DMS53 (cell line): ENCODE results near the gene BOC.

Experiments
- DNase-seq: peaks from one replicate; lab custom pipeline; 2025; lab: John Stamatoyannopoulos, UW

The BOC gene

DNA sequence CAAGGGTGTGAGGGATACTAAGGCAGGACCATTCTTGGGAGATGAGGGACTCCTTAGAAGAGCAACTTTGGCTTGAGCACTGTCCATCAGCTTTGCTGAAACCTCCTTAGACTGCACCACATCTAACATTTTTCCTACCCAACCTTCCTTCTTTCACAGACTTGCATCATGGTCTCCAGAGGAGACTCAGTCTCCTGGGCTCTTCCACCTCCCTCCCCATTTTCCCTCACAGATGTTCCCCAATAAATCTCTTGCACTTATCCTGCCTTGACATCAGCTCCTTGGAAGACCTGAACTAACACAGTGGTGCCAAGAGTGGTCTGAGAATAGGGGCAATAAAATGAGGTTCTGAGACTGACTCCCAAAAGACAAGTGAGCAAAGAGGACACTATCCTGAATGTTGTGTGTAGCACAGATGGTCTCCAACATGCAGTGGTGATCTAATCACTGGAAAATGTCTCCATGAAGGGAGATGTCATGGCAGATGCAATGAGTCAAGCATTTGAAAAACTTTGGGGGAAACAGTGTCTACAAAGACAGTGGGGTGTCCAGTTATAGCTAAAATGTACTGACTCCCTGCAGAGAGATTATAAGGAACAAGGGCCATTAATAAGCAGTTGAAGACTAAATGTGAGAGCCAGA, 26.0 kb upstream of the BOC start:
- DNase-seq: no peak

GRCh38 chr3:113186566-113186965, 24.8 kb upstream of the BOC start:
- no peak for DNase-seq

DNA sequence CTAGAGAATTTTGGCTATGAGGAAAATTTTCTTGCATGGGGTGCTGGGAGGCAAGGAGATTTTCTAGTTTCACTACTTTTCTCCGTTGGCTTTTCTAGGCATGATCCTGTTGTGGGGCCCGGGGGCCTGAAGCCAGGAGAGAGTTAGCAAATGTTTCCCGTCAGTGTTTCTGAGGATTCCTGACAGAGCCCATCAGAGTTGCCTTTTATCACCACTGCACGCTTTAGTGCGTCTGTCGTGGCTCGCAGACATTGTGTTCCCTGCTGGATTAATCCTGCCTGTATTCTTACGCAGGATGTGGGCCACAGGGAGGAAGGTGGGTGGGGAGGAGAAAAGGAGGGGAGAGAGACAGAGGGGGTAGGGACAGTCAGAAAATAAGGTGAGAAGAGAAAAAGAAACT, 18.1 kb upstream of the BOC start:
- DNase-seq: no peak

DNA sequence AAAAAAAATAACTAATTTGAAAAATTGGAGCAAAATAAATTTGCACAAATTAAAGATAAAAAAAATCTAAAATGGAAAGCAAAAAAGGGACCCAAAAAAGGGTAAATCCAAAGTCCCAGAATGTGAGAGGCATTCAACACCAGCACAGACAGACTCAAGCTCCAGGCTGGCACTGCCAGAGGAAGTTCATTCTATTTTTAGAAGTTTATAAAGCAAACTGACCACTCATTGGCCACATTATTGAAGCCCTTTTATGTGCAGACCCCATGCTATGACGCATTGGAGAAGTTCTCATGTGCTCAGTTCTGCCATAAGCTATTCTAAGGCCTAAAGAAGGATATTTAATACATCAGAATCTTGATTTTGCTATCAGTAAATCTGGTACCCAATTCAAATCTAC, 17.6 kb upstream of the BOC start:
- no peak for DNase-seq

DNA sequence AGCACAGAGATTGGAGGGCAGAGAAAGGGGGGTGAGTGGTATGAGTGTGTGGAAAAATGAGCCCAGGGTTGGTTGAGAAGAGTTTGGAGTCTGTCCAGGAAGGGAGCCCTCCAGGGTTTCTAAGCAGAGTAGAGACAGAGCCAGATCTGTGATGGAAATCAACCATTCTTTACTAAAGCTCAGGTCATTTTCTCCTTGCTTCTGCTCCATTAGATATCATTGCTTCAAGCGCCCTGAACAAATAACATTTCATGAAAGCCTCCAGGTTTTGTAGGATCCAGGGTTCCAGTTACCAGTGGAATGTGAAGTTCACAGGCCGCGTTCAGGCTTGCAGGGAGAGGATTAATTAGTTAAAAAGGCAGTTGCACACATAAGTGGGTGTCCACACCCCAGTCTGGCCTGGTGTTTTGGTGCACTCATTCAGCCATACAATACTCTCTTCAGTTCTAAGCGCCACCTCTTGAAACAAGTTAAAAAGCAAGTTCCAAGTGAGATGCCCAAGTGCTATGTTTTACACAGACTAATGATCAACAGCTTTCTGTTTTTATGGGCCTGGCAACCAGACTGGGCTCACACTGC, 16.4 kb upstream of the BOC start:
- no peak for DNase-seq

DNA sequence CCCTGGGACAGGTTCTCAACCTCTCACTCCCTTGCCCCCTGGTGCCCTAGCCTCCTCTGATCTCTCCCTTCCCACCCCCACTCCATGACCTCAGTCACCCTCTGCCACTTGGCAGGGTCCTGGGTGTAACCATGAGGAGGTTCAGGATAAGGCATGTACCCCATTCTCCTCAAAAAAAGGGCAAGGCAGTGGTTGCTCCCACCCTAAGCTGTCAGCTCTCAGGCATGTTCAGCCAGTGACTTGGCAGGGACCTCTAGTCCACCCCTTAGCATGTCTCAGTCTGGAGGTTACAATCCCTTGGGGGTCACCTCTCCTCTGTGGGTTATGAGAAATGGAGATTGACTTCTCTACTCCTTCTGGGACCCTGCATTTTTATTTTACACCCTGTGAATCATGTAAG, 11.0 kb upstream of the BOC start:
- DNase-seq: no peak

GRCh38 chr3:113200946-113201345, 10.4 kb upstream of the BOC start:
- no peak for DNase-seq

GRCh38 chr3:113204371-113204770, 7.0 kb upstream of the BOC start:
- no peak for DNase-seq

- DNase-seq: no peak
Measured at GRCh38 chr3:113205481-113205880, 5.9 kb upstream of the BOC start.

- peak; percentile 7 for DNase-seq
Measured at GRCh38 chr3:113210604-113211329, 590 bp upstream of the BOC start.

- DNase-seq: peak; percentile 34
Measured at GRCh38 chr3:113212150-113212843, 940 bp downstream of the BOC start.

DNA sequence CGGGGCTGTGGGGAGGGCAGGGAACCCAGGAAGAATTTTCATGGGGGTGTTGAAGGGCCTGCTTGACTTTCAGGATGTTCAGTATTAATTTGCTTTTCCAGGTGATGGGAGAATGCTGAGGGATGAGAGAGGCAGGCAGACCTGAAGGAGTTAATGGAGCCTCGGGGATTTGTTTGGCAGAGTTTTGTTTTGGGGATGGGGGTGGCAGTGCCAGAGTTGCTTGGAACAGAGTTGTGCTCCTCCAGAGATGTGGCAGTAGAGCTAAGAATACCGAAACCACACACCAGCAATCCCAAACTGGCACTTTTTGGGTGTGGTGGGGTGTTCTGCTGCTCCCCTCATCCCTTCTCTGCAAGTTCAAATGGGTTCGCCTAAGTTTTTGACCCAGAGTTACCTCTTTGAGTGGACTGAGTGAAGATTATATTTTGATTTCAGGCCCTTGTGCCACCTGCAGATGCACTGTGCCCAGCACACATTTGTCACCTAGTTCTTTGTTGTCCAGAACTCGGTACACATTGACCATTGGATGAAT, 1.6 kb downstream of the BOC start:
- DNase-seq: no peak

GRCh38 chr3:113213896-113214587, 2.7 kb downstream of the BOC start:
- DNase-seq: no peak

GRCh38 chr3:113214917-113215595, 3.7 kb downstream of the BOC start:
- DNase-seq: no peak

DNA sequence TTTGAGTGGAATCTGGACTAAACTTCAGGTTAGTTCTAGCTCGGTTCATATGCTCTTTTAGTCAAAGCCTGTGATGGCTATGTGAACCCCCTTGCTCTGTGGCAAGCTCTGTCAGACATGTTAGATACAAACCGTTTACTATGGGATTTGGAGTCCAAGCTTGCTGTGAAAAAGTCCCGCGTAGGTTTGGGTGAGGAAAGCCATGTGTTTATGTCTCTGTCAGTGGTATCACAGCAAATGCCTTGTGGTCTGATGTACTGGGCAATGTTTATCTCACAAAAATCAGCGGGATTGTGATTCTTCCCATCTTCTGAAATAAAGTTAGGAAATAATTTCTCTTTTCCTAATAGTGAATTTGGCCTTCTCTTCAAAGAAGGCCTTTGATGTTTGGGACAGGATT, 5.0 kb downstream of the BOC start:
- DNase-seq: no peak

DNA sequence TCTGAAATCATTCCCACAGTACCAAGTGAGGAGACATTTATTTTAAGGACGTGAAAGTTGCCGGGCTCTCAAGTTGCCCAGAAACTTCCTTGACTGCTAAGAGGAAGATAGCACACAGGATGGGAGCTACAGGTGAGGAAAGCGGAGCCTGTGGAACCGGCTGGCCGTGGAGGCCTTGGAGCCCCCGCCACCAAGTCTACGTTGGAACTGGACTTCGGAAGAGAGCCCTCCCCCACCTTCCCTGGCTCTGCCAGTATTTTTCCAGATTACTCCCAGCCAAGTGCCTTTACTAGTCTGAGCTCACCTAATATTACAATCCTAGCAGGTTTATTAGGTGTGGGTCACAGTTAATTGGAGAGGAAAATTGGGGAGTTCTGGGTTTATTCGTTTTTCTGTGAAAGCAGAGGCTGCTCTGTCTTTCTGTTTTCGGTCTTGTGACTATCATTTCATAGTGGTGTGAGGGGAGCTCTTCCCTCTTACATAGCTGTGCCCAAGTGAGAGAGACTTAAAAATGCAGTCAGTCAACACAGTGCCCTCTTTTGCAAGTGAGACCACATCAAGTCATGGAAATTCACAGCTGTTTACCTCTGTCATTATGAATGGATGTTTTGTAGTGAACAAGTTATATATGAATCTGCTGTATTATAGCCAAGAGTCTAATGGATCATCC, 6.8 kb downstream of the BOC start:
- no peak for DNase-seq

- DNase-seq: no peak
Measured at GRCh38 chr3:113218681-113219045, 7.3 kb downstream of the BOC start.

GRCh38 chr3:113219605-113220300, 8.4 kb downstream of the BOC start:
- DNase-seq: no peak

- no peak for DNase-seq
Measured at GRCh38 chr3:113220721-113221120, 9.4 kb downstream of the BOC start.

- DNase-seq: no peak
Measured at GRCh38 chr3:113221721-113222257, 10.4 kb downstream of the BOC start.
